ENCODE measurements around the gene ELOA.

DNA sequence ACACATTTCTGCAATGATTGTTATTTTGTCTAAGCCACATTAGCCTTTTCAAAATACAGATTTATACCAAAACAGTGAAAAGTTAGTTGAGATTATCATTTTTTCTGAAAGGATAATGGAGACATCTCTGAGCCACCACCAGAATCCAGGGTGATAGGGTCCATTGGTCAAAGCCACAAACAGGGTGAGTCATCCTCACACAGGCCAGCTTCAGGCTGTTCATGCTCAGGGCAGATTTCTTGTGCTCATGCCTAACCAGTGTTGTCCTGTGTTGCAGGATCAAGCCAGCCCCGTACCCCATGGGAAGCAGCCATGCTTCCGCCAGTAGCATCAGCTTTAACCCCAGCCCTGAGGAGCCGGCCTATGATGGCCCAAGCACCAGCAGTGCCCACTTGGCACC is 13.4 kb downstream of the ELOA start:
- TF ChIP-seq, protein P1, sequence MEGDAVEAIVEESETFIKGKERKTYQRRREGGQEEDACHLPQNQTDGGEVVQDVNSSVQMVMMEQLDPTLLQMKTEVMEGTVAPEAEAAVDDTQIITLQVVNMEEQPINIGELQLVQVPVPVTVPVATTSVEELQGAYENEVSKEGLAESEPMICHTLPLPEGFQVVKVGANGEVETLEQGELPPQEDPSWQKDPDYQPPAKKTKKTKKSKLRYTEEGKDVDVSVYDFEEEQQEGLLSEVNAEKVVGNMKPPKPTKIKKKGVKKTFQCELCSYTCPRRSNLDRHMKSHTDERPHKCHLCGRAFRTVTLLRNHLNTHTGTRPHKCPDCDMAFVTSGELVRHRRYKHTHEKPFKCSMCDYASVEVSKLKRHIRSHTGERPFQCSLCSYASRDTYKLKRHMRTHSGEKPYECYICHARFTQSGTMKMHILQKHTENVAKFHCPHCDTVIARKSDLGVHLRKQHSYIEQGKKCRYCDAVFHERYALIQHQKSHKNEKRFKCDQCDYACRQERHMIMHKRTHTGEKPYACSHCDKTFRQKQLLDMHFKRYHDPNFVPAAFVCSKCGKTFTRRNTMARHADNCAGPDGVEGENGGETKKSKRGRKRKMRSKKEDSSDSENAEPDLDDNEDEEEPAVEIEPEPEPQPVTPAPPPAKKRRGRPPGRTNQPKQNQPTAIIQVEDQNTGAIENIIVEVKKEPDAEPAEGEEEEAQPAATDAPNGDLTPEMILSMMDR (conservative IDR thresholded peaks at IDR 0.05; ENCODE audit: low read depth, low read length): no peak
- TF ChIP-seq EZH2 (IDR thresholded peaks at IDR 0.05; ENCODE audit: borderline replicate concordance, low read depth, low read length, poor library complexity, severe bottlenecking): no peak

Data from A673 (cell line).